NCI-H510A (cell line): ENCODE data around the gene IL5RA.

Source experiments
- DNase-seq: peaks from one replicate; lab custom pipeline; 2025; lab: John Stamatoyannopoulos, UW

IL5RA gene

DNA sequence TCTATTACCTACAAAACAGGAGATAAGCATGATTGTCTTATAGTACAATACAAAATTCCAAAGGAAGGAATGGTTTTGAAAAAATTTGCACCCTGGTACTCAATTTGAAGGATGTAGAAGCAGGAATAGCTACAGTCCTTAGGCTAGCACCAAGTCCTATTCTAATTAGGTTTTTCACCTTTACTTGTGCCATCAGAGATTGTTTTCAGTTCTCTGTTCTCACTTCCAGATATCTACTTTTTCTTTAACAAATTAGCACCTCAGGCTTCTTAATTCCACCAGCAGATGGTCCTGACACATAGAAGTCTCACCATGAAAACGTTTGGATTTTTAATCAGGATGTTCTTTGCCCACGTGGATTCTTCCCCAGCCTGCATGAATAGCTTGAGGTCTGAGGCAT lies 43.8 kb downstream of the IL5RA start:
- no peak for DNase-seq

DNA sequence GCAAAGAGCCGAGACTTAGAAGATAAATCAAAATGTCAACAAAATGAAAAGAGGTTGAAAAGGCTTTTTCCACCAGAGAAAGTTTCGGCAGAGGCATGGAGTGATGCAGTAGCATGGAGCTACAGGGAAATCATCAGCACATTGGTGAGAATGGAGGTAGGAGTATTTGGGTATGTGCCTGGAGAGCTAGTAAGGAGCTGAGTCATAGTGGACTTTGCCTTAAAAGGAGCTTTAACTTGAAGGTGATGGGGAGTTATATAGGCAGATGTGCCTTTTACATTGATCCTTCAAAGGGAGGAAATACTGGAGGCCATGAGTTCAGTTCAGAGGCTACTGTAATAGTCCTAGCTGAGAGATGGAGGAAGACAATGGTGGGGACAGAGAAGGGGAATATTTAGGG lies 44.3 kb downstream of the IL5RA start:
- no peak for DNase-seq

DNA sequence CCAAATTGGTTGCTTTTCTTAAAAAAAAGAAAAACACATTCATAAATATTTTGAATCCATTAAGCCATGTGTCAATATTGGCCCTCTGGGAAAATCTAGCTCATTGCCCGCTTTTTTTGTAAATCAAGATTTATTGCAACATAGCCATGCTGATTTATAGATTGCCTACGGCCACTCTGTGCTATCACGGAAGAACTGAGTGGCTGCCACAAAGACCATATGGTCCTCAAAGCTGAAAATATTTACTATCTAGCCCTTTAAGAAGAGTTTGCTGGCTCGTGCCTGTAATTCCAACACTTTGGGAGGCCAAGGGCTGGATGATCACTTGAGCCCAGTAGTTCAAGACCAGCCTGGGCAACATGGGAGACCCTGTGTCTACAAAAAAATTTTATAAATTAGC lies 45.9 kb downstream of the IL5RA start:
- no peak for DNase-seq

DNA sequence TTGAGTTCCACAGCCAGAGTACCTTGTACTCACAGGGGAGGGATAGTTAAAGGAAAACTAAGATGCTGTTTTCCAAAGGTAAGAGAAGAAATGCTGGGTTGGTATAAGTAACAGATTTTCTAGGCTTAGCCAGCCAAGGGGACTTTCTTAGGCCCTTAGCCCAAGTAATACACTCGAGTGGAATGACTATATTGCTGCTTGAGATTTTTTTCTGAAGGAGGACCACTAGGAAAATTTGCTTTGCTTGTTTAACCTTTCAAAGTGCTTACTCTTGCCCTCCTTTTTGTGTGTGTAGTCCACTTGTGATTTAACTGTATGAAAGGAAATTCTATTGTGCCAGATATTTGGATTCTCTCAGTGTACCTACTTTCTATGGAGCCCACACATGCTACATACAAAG lies 50.5 kb downstream of the IL5RA start:
- DNase-seq, result no peak

DNA sequence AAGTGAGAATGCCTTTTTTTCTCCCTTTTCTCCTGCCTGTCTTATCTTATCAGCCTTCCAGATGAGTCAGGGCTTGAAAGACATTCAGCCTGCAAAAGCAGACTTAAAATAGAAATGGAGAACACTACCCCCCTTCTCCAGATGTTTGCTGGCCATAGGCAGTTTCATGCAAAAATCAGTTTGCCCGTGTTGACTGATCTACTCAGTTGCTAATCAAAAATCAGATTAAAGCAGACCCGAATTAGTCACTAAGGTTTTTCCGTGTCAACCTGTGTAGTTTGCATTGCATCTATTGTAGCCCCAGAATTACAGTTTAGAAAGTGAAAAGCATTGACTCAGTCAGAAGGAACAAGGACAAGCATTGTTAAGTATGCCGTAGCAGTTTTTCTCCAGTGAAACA lies 56.2 kb downstream of the IL5RA start:
- no peak for DNase-seq

DNA sequence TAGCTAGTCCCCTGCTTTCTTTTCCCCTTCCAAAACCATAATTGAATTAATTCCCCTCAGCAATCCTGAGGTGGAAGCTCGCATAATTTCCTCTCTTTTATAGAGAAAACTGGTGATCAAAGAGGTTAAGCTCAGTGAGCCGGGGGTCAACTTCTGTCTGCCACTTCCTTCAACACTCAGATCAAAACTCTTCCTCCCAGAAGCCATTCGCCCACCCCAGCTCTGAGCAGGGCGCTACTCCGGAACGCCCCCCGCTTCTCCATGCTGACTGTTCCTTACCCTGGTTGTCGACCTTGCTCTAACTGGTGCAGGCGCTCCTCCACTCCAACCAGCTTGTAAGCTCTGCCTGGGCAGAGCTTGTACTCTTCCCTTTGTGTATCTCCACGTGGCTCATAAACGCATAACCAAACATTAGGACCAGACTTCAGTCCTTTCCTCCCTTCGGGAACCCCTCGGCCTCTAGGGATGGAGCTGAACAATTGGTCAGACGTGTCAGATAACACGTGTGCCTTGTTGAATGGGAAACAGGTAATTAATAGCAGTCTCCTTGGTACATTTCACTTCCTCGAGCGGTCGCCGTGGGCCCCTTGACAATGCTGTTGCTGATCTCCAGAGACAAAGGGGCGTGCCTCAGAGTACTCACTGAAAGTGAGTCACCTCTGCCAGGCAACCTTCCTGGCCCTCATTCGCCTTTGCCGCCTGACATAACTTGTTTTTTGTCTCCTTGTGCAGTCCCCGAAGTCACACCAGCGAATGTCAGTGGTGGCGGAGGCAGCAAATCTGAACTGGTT lies 71.8 kb downstream of the IL5RA start:
- no peak for DNase-seq

DNA sequence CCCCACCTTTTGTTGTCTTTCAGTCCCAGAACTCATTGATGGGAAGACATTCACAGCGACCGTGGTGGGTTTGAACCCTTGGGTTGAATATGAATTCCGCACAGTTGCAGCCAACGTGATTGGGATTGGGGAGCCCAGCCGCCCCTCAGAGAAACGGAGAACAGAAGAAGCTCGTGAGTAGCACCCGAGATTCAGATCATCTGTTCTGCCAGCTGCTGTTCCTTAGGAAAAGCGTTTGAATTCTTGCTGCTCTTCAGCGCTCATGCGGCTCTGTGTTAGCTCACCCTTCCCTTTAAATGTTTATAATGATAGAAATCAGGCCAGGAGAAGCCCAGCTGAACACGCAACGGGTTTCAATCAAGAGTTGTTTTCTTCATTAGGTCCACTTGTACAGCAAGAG lies 73.0 kb downstream of the IL5RA start:
- DNase-seq, result no peak

DNA sequence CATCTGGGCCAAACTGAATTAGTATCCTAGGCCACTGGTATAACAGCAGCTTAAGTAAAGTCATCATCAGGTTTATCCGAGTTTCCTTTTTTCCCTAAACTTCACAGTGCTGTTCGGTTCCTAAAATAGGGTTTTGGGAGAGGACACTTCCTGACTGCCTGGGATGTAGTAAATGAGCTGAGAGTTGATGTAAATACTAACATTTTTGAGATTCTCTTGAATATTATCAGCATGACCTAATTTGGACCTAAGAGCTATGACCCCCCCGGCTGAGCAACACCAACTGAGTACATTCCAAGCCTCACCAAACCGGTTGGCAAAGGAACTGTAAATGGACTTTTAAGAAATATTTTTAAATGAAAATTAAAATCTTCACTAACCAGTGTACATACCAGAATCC lies 78.8 kb downstream of the IL5RA start:
- DNase-seq, result no peak

DNA sequence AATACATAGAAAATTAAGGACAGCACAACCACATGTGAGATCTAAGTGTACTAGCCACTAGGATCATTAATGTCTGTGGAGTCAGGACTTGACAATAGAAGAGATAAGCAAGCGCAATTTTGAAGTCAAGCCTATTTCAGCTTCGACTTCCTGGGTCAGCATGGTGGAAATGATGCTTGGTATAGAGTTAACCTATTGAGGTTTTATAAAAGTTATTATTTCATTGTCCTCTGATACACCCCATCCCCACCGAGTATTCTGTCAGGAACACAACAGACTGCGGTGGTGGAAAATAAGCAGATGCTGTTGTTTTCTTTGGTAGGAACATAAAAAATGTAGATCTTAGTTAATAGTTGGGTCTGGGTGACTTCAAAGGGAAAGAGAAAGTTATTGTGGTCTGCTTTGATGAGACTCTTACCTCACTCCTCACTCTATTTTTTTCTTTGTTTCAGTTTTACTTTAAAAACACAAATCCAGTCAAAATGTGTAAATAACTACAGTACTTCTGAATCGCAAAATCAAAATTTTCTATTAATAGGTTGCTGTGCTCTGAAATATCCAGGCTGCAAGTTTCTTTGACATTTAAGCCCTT lies 82.1 kb downstream of the IL5RA start:
- DNase-seq, result no peak

DNA sequence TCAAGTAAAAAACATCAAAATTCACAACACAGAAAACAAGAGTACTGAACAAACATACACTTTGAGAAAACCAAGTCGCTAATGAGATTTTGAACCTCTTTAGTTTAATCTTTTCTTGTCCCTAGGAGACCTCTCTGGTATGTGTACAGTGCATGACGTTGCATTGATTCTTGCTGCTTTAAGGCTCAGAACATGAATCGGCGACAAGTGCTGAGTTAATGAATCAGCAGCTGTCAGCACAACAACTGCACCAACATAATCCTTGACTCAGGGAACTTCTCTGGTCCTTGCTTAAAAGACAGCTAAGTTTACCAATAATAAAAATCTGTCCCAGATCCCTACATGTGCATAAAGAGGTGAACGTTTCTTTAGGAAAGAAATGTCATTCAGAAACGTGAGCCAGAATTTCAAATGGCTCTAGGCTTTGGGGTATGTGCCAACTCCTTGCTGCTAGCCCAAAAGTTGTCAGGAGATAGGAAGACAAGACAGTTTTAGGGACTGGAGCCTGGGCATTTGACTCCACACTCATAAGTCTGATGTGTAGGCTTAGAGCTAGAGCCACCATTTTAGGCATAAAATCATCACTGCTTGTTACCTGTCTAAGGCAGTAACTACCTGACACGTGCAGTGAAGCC lies 86.9 kb downstream of the IL5RA start:
- no peak for DNase-seq

DNA sequence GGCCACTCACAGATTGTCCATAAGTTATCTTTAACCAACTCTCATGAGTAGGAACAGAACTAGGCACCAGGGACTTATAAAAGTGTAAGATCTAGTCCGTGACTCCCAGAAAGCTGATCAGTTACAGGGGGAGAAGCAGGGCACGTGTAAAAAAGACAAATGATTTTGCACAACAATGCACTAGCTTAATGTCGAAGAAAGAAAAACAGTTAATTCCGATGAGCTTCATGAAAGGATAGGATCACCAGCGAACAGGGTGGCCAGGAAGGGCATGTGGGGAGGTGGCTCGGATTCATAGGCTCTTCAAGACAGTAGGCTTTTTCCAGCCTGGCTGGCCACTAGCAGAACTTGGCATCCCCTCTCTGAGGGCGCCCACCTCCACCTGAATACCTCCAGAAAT lies 90.0 kb downstream of the IL5RA start:
- DNase-seq, result no peak
